Vagina (tissue), 2 donors: Measurements from ENCODE around the gene DBP. TPM values are rescaled to one million over a fixed set of nuclear protein-coding genes. Genes with fewer than 3 reads are reported as not detected.

Source experiments
- DNase-seq, 2 donors: peaks; one replicate each; pipeline ENCODE4 v3.0.0-alpha.2; 2017; ENCODE audit errors: extremely low spot score in 2 of 2
- H3K27ac ChIP-seq: fragments of 200-600 bp; sonication (generic); one replicate; pipeline ENCODE4 v1.5.1; 2019
- H3K27me3 ChIP-seq: fragments of 200-600 bp; sonication (generic); one replicate; pipeline ENCODE4 v1.5.1; 2019
- H3K36me3 ChIP-seq, 2 donors: fragments of 200-600 bp; sonication (generic); one replicate each; pipeline ENCODE4 v1.5.1; 2017 to 2019
- H3K4me1 ChIP-seq: fragments of 200-600 bp; sonication (generic); one replicate; pipeline ENCODE4 v1.5.1; 2019
- H3K4me3 ChIP-seq, 2 donors: fragments of 200-600 bp; sonication (generic); 1 replicate in 1 of 2; 2 replicates in 1 of 2; pipeline ENCODE4 v1.5.1; 2016 to 2019
- H3K9me3 ChIP-seq: fragments of 200-600 bp; sonication (generic); one replicate; pipeline ENCODE4 v1.5.1; 2019
- POLR2A ChIP-seq, 2 donors: fragments of 450-650 bp; IDR thresholded peaks; one replicate each; pipeline ENCODE4 v1.6.1; 2017; ENCODE audit warnings: antibody characterized with exemption in 2 of 2, mild to moderate bottlenecking in 2 of 2, moderate library complexity in 2 of 2
- POLR2AphosphoS5 ChIP-seq, 2 donors: sonication (generic); formaldehyde crosslinking; IDR thresholded peaks; one replicate each; pipeline ENCODE4 v1.9.0; 2017; ENCODE audit warnings: antibody characterized with exemption in 2 of 2, mild to moderate bottlenecking in 2 of 2, low read depth in 1 of 2; ENCODE audit not compliant: insufficient read depth in 1 of 2
- intact Hi-C: fragments of 100-400 bp; cut with DNase I; formaldehyde crosslinking; loops from one replicate; pipeline ENCODE4 v1.15.1; 2023
- total RNA-seq: library from RNA; depleted of rRNA; stranded (reverse); fragments of >200 nt; gene quantifications from one replicate; pipeline ENCODE4 v1.2.3, GENCODE V29; 2016
- TF ChIP-seq, protein P1 (sequence below), 3 experiments: fragments of 450-650 bp in 2 of 3; fragments of 200-600 bp in 1 of 3; sonication (generic) in 1 of 3; IDR thresholded peaks; one replicate each; pipeline ENCODE4 v1.5.1; 2017 to 2019; ENCODE audit warnings: antibody characterized with exemption in 3 of 3, mild to moderate bottlenecking in 2 of 3, moderate library complexity in 2 of 3

DBP gene
- total RNA-seq, 1 donor from 2014 or later, result 4.9 TPM

DNA sequence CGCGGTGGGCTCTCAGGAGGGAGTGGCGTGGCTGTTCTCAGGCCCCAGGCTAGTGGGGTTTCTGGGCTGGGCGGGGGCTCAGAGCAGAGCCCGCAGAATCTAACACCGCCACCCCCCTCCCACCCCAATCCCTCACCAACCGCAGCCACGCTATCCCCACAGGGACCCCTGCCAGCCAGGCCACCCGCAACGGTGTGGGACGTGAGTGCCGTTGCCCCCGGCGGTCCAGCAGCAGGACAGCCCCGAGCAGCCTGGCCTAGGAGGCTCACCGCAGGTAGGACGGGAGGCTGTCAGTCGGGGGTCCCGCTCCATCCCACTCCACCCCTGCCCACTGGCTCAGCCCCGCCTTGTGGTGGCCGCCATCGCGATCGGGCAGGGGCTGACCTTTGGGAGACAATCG lies 35.8 kb upstream of the DBP start, which contains the start of gene NTN5:
Gene NTN5 (minus strand): TSS at position 24 of the 400 bp plus-strand sequence. CDS start 2,031 bp downstream, outside the sequence.
- Histone ChIP-seq H3K27ac (no peak within 1 kb of the TSS), H3K4me3 (no peak within 1 kb of the TSS), H3K36me3 (no peaks in the 10 kb centered on the region), H3K27me3 (no peaks in the 10 kb centered on the region), H3K4me1 (peaks cover 10% of the 10 kb centered on the region), H3K9me3 (no peaks in the 10 kb centered on the region)
- intact Hi-C loops, result loop anchor here (10.0 kb wide), 1 partner anchor 62 kb away; no protein-coding TSS in a partner anchor
- TF ChIP-seq POLR2A (IDR thresholded peaks at IDR 0.05), result no peak
- TF ChIP-seq, protein P1, sequence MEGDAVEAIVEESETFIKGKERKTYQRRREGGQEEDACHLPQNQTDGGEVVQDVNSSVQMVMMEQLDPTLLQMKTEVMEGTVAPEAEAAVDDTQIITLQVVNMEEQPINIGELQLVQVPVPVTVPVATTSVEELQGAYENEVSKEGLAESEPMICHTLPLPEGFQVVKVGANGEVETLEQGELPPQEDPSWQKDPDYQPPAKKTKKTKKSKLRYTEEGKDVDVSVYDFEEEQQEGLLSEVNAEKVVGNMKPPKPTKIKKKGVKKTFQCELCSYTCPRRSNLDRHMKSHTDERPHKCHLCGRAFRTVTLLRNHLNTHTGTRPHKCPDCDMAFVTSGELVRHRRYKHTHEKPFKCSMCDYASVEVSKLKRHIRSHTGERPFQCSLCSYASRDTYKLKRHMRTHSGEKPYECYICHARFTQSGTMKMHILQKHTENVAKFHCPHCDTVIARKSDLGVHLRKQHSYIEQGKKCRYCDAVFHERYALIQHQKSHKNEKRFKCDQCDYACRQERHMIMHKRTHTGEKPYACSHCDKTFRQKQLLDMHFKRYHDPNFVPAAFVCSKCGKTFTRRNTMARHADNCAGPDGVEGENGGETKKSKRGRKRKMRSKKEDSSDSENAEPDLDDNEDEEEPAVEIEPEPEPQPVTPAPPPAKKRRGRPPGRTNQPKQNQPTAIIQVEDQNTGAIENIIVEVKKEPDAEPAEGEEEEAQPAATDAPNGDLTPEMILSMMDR (IDR thresholded peaks at IDR 0.05), result no peak
- TF ChIP-seq POLR2AphosphoS5 (IDR thresholded peaks at IDR 0.05; ENCODE audit: insufficient read depth in 1 of 2, low read depth in 1 of 2), result no peak
- no peak for DNase-seq

DNA sequence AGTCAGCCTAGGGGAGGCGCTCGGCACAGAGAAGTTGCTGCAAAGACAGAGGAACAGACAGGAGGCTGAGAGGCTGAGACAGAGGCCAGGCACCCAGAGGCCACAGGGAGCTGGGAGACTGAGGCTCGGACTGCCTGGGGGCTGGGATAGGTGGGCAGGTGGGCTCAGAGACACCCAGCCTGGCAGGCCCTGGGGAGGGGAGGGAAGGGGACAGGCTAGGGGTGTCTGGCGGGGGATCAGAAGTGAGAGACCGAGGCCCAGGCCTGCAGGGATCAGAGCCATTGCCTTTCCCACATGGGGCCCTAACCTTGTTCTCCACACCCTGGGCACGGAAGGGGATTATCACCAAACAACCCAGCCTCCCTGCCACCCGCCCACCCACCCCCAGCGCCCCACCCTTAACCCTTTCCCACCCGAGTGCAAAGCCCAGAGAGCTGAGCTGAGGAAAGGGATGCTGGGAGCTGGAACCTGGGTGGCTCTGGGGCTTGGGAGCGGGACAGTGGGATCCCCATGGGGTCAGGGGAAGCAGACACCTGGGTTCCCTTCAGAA lies 34.3 kb upstream of the DBP start:
- Histone ChIP-seq H3K27me3 (no peaks in the 10 kb centered on the region), H3K36me3 (no peaks in the 10 kb centered on the region), H3K9me3 (no peaks in the 10 kb centered on the region), H3K4me1 (peaks cover 10% of the 10 kb centered on the region), H3K27ac (no peak overlapping the region), H3K4me3 (no peak overlapping the region)
- DNase-seq, result no peak
- intact Hi-C loops, result loop anchor here (10.0 kb wide), 1 partner anchor 63 kb away; no protein-coding TSS in a partner anchor
- TF ChIP-seq POLR2AphosphoS5 (IDR thresholded peaks at IDR 0.05; ENCODE audit: insufficient read depth in 1 of 2, low read depth in 1 of 2) (no peak), POLR2A (IDR thresholded peaks at IDR 0.05) (no peak)
- TF ChIP-seq, protein P1 (IDR thresholded peaks at IDR 0.05), result no peak

DNA sequence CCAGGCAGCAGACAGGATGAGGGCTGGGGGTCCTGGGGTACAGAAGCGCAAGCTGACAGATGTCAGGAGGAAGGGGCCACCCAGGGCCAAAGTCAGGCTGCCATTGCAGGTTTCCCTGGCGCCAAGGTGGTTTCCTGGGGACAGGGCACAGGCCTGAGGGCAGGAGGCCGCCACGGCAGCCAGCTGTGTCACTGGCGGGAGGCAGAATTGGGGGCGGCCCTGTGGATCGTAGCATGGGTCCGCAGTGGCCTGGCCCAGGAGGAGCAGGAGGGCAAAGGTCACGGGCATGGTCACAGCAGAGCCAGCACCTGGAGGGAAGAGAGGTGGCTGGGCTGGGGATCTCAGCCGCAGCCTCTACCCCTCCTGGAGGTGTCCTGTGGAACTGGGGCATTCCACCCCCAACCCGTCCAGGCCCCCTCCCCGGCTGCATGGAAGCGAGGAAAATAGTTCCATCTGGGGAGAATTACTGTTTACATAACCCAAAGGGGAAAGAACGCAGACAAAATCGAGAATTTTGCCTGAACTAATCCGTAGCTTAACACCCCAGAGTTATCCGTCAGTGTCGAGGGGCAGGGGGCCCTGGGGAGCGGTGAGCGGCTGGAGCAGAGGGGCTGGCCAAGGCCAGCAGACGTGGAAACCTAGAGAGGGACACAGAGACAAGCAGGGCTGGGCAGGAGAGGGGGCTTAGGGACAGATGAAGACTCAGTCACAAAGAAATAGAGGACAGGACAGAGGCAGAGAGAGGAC lies 33.7 kb upstream of the DBP start:
- DNase-seq, result no peak
- TF ChIP-seq POLR2AphosphoS5 (IDR thresholded peaks at IDR 0.05; ENCODE audit: insufficient read depth in 1 of 2, low read depth in 1 of 2), result no peak
- TF ChIP-seq POLR2A (IDR thresholded peaks at IDR 0.05), result no peak
- TF ChIP-seq, protein P1 (IDR thresholded peaks at IDR 0.05), result no peak
- H3K27me3 ChIP-seq, result no peaks in the 10 kb centered on the region
- no peaks in the 10 kb centered on the region for H3K9me3 ChIP-seq
- H3K4me1 ChIP-seq, result peaks cover 10% of the 10 kb centered on the region
- H3K27ac ChIP-seq, result no peak overlapping the region
- no peaks in the 10 kb centered on the region for H3K36me3 ChIP-seq
- H3K4me3 ChIP-seq, result no peak overlapping the region
- intact Hi-C loops, result loop anchor here (10.0 kb wide), 1 partner anchor 64 kb away; no protein-coding TSS in a partner anchor

DNA sequence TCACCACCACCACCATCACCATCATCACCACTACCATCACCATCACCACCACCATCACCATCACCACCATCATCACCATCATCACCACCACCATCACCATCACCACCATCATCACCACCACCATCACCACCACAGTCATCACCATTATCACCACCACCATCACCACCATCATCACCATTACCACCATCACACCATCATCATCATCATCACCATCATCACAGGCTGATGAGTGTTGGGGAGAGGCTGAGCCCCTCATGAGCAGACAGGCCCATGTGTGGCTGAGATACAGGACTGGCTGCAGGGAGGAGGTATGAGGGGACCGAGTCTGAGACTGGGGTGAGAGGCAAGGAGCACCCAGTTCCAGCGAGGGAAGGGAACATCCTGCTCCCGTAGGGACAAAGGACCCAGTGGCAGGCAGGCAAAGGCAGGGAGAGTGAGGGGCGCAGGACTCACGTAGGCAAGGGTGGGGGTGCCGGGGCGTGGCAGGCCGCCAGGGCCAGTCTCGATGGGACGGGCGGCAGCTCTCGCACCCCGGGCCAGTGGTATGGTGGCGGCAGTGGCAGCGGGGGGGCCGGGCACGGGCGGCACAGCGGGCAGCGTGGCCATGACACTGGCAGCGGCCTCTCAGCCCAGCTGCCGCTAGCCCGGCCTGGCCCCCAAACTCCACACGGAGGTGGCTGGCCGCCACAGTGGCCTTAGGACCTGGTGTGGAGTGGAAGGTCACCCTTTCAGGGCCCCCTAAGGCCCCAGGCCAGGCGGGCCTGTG lies 32.9 kb upstream of the DBP start:
- no peaks in the 10 kb centered on the region for H3K9me3 ChIP-seq
- H3K27me3 ChIP-seq, result no peaks in the 10 kb centered on the region
- TF ChIP-seq POLR2AphosphoS5 (IDR thresholded peaks at IDR 0.05; ENCODE audit: insufficient read depth in 1 of 2, low read depth in 1 of 2) (no peak), POLR2A (IDR thresholded peaks at IDR 0.05) (no peak)
- TF ChIP-seq, protein P1 (IDR thresholded peaks at IDR 0.05), result no peak
- H3K36me3 ChIP-seq, result no peaks in the 10 kb centered on the region
- H3K4me3 ChIP-seq, result no peak overlapping the region
- no peak overlapping the region for H3K27ac ChIP-seq
- no peak for DNase-seq
- H3K4me1 ChIP-seq, result peaks cover 2% of the 10 kb centered on the region
- intact Hi-C loops, result loop anchor here (10.0 kb wide), 1 partner anchor 65 kb away; no protein-coding TSS in a partner anchor
